Measurements from ENCODE around the gene ARID3A. TPM values are rescaled to one million over a fixed set of nuclear protein-coding genes. Genes with fewer than 3 reads are reported as not detected.

ARID3A gene
- total and polyA plus RNA-seq, 2 of the 13 experiments (the other 11 are each of a cell fraction or from before 2014, with no cell fraction given), result 71.3 to 77.9 TPM

DNA sequence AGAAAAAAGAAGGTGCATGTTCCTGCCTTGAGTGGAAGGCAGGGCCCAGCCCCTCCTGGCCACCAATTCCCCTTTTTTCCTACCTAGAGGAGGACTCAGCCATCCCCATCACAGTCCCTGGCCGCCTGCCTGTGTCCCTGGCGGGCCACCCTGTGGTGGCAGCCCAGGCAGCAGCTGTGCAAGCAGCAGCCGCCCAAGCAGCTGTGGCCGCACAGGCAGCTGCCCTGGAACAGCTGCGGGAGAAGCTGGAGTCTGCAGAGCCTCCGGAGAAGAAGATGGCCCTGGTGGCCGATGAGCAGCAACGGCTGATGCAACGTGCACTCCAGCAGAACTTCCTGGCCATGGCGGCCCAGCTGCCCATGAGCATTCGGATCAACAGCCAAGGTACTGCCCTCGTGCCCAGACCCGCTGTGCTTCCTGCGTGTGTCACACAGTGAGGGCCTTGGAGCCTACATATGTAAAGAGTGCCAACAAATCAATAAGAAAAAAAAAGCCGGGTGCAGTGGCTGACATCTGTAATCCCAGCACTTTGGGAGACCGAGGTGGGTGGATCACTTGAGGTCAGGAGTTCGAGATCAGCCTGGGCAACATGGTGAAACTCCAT, 40.8 kb downstream of the ARID3A start (continued):
- TF ChIP-seq PBX2 (CRISPR knock-in tag; IDR thresholded peaks at IDR 0.05), result no peak
- TF ChIP-seq, protein P1, sequence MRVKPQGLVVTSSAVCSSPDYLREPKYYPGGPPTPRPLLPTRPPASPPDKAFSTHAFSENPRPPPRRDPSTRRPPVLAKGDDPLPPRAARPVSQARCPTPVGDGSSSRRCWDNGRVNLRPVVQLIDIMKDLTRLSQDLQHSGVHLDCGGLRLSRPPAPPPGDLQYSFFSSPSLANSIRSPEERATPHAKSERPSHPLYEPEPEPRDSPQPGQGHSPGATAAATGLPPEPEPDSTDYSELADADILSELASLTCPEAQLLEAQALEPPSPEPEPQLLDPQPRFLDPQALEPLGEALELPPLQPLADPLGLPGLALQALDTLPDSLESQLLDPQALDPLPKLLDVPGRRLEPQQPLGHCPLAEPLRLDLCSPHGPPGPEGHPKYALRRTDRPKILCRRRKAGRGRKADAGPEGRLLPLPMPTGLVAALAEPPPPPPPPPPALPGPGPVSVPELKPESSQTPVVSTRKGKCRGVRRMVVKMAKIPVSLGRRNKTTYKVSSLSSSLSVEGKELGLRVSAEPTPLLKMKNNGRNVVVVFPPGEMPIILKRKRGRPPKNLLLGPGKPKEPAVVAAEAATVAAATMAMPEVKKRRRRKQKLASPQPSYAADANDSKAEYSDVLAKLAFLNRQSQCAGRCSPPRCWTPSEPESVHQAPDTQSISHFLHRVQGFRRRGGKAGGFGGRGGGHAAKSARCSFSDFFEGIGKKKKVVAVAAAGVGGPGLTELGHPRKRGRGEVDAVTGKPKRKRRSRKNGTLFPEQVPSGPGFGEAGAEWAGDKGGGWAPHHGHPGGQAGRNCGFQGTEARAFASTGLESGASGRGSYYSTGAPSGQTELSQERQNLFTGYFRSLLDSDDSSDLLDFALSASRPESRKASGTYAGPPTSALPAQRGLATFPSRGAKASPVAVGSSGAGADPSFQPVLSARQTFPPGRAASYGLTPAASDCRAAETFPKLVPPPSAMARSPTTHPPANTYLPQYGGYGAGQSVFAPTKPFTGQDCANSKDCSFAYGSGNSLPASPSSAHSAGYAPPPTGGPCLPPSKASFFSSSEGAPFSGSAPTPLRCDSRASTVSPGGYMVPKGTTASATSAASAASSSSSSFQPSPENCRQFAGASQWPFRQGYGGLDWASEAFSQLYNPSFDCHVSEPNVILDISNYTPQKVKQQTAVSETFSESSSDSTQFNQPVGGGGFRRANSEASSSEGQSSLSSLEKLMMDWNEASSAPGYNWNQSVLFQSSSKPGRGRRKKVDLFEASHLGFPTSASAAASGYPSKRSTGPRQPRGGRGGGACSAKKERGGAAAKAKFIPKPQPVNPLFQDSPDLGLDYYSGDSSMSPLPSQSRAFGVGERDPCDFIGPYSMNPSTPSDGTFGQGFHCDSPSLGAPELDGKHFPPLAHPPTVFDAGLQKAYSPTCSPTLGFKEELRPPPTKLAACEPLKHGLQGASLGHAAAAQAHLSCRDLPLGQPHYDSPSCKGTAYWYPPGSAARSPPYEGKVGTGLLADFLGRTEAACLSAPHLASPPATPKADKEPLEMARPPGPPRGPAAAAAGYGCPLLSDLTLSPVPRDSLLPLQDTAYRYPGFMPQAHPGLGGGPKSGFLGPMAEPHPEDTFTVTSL (CRISPR knock-in tag; IDR thresholded peaks at IDR 0.05; ENCODE audit: borderline replicate concordance), result no peak
- TF ChIP-seq RBAK (CRISPR knock-in tag; IDR thresholded peaks at IDR 0.05), result no peak
- TF ChIP-seq ZNF136 (CRISPR knock-in tag; IDR thresholded peaks at IDR 0.05; ENCODE audit: low read depth), result no peak
- TF ChIP-seq, protein P2, sequence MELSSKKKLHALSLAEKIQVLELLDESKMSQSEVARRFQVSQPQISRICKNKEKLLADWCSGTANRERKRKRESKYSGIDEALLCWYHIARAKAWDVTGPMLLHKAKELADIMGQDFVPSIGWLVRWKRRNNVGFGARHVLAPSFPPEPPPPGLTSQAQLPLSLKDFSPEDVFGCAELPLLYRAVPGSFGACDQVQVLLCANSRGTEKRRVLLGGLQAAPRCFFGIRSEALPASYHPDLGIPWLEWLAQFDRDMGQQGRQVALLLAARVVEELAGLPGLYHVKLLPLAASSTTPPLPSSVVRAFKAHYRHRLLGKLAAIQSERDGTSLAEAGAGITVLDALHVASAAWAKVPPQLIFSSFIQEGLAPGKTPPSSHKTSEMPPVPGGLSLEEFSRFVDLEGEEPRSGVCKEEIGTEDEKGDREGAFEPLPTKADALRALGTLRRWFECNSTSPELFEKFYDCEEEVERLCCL (CRISPR knock-in tag; IDR thresholded peaks at IDR 0.05; ENCODE audit: borderline replicate concordance), result no peak
- TF ChIP-seq CCDC6 (CRISPR knock-in tag; IDR thresholded peaks at IDR 0.05), result no peak
- no peak for TF ChIP-seq KDM6A (CRISPR knock-in tag; IDR thresholded peaks at IDR 0.05; ENCODE audit: low read depth)
- no peak for TF ChIP-seq ZNF414 (CRISPR knock-in tag; IDR thresholded peaks at IDR 0.05)
- no peak for TF ChIP-seq SRSF4 (IDR thresholded peaks at IDR 0.05; ENCODE audit: low read depth, low read length, poor library complexity, severe bottlenecking)
- TF ChIP-seq GPN1 (CRISPR knock-in tag; IDR thresholded peaks at IDR 0.05; ENCODE audit: borderline replicate concordance), result no peak
- no peak for TF ChIP-seq YEATS4 (CRISPR knock-in tag; IDR thresholded peaks at IDR 0.05; ENCODE audit: borderline replicate concordance)
- no peak for TF ChIP-seq ELF3 (CRISPR knock-in tag; IDR thresholded peaks at IDR 0.05)
- no peak for TF ChIP-seq ZNF782 (CRISPR knock-in tag; IDR thresholded peaks at IDR 0.05; ENCODE audit: borderline replicate concordance)
- no peak for TF ChIP-seq ARID2 (CRISPR knock-in tag; IDR thresholded peaks at IDR 0.05; ENCODE audit: borderline replicate concordance)
- no peak for TF ChIP-seq GMEB2 (CRISPR knock-in tag; IDR thresholded peaks at IDR 0.05; ENCODE audit: low read depth)
- no peak for TF ChIP-seq ZSCAN21 (CRISPR knock-in tag; IDR thresholded peaks at IDR 0.05; ENCODE audit: borderline replicate concordance)
- TF ChIP-seq ZNF292 (CRISPR knock-in tag; IDR thresholded peaks at IDR 0.05; ENCODE audit: borderline replicate concordance, low read depth), result no peak
- no peak for TF ChIP-seq DNMT3B (CRISPR knock-in tag; conservative IDR thresholded peaks at IDR 0.05)
- TF ChIP-seq CEBPG (CRISPR knock-in tag; IDR thresholded peaks at IDR 0.05), result 0 out of 2 replicates have a peak, but pooled peaks have one; percentile 10
- no peak for TF ChIP-seq XBP1 (CRISPR knock-in tag; IDR thresholded peaks at IDR 0.05)
- TF ChIP-seq ISL2 (CRISPR knock-in tag; IDR thresholded peaks at IDR 0.05), result no peak

All from HepG2 (cell line).